Measurements from ENCODE around the gene GPRC6A. TPM values are rescaled to one million over a fixed set of nuclear protein-coding genes. Genes with fewer than 3 reads are reported as not detected.

The GPRC6A gene
- polyA plus RNA-seq, 3 donors: not detected

- Mint-ChIP-seq H3K4me3 (no peak overlapping the region), H3K36me3 (no peaks in the 10 kb centered on the region), H3K27me3 (ENCODE audit: low read depth in 3 of 3) (peaks cover 7 to 17% (median 13%) of the 10 kb centered on the region in 3 donors), H3K9me3 (no peaks in the 10 kb centered on the region), H3K4me1 (no peaks in the 10 kb centered on the region), H3K27ac (no peak overlapping the region)
- WGBS (ENCODE audit: insufficient coverage): 86% methylated on average over 1 of the region's 1 CpG
- intact Hi-C loops (cut with micrococcal nuclease): no loop called here
- H3K27ac ChIP-seq (ENCODE audit: low read depth in 1 of 2, low read length in 2 of 2): no peak overlapping the region
- no peaks in the 10 kb centered on the region for H3K36me3 ChIP-seq (replicated peaks in 1 of 2; ENCODE audit: control insufficient read depth in 1 of 2, insufficient read depth in 2 of 2, low read length in 2 of 2)
- H3K9ac ChIP-seq (ENCODE audit: insufficient read depth, low read length, poor library complexity, severe bottlenecking): no peak overlapping the region
- H3K79me2 ChIP-seq (ENCODE audit: insufficient read depth, low read length): no peaks in the 10 kb centered on the region
- no peak overlapping the region for H2AFZ ChIP-seq (ENCODE audit: insufficient read depth, low read depth, low read length, poor library complexity, severe bottlenecking)
- H3K4me1 ChIP-seq (ENCODE audit: control insufficient read depth in 1 of 2, insufficient read depth in 2 of 2, low read length in 2 of 2): no peaks in the 10 kb centered on the region
- no peaks in the 10 kb centered on the region for H4K20me1 ChIP-seq (ENCODE audit: insufficient read depth, low read length)
- TF ChIP-seq, protein P1, sequence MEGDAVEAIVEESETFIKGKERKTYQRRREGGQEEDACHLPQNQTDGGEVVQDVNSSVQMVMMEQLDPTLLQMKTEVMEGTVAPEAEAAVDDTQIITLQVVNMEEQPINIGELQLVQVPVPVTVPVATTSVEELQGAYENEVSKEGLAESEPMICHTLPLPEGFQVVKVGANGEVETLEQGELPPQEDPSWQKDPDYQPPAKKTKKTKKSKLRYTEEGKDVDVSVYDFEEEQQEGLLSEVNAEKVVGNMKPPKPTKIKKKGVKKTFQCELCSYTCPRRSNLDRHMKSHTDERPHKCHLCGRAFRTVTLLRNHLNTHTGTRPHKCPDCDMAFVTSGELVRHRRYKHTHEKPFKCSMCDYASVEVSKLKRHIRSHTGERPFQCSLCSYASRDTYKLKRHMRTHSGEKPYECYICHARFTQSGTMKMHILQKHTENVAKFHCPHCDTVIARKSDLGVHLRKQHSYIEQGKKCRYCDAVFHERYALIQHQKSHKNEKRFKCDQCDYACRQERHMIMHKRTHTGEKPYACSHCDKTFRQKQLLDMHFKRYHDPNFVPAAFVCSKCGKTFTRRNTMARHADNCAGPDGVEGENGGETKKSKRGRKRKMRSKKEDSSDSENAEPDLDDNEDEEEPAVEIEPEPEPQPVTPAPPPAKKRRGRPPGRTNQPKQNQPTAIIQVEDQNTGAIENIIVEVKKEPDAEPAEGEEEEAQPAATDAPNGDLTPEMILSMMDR (IDR thresholded peaks at IDR 0.05): no peak
- no peak overlapping the region for H3K4me2 ChIP-seq (replicated peaks; ENCODE audit: extremely low read depth, low read length, poor library complexity, severe bottlenecking)
- peaks cover 4 to 5% of the 10 kb centered on the region in 2 donors for H3K27me3 ChIP-seq (ENCODE audit: control insufficient read depth in 2 of 2, insufficient read depth in 2 of 2, low read length in 2 of 2)
- no peak for DNase-seq
- no peak overlapping the region for H3K4me3 ChIP-seq (replicated peaks in 1 of 3; ENCODE audit: low read depth in 2 of 3, low read length in 3 of 3)
- H3K9me3 ChIP-seq (replicated peaks in 1 of 2; ENCODE audit: control insufficient read depth in 1 of 2, insufficient read depth in 1 of 2, low read length in 2 of 2): no peaks in the 10 kb centered on the region
Measured at GRCh38 chr6:116772450-116772849, 56.4 kb downstream of the GPRC6A start.

DNA sequence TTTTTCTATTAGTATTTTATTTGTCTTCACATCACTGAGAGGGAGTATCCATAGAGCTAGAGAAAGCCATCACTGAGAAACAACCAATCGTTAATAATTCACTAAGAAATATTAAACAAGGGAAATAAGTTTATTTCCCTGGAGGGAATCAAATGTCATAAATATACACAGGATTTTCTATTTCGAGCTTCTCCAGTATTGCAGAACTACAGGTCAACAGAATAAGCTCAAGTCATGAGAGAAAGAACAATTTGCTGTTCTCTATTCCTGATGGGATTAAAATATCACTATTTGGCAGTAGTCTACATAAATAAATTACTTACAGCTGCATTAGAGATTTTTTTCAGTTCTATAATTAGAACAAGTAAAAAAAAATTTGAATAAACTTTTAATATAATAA is 61.2 kb downstream of the GPRC6A start:
- Mint-ChIP-seq H3K27me3 (ENCODE audit: low read depth in 3 of 3) (peaks cover 40 to 53% (median 52%) of the 10 kb centered on the region in 3 donors), H3K4me1 (peaks cover 12% of the 10 kb centered on the region), H3K36me3 (peaks cover 0 to 7% of the 10 kb centered on the region in 2 donors), H3K27ac (no peak overlapping the region), H3K4me3 (no peak overlapping the region), H3K9me3 (peaks cover 0 to 11% (median 7%) of the 10 kb centered on the region in 7 donors)
- H2AFZ ChIP-seq (ENCODE audit: insufficient read depth, low read depth, low read length, poor library complexity, severe bottlenecking): no peak overlapping the region
- no peak overlapping the region for H3K4me2 ChIP-seq (replicated peaks; ENCODE audit: extremely low read depth, low read length, poor library complexity, severe bottlenecking)
- no peaks in the 10 kb centered on the region for H4K20me1 ChIP-seq (ENCODE audit: insufficient read depth, low read length)
- H3K27ac ChIP-seq (ENCODE audit: low read depth in 1 of 2, low read length in 2 of 2): no peak overlapping the region
- no peak overlapping the region for H3K4me3 ChIP-seq (replicated peaks in 1 of 3; ENCODE audit: low read depth in 2 of 3, low read length in 3 of 3)
- peaks cover 6 to 8% of the 10 kb centered on the region in 2 donors for H3K4me1 ChIP-seq (ENCODE audit: control insufficient read depth in 1 of 2, insufficient read depth in 2 of 2, low read length in 2 of 2)
- peaks cover 0 to 27% of the 10 kb centered on the region in 2 donors for H3K9me3 ChIP-seq (replicated peaks in 1 of 2; ENCODE audit: control insufficient read depth in 1 of 2, insufficient read depth in 1 of 2, low read length in 2 of 2)
- H3K27me3 ChIP-seq (ENCODE audit: control insufficient read depth in 2 of 2, insufficient read depth in 2 of 2, low read length in 2 of 2): peaks cover 42 to 51% of the 10 kb centered on the region in 2 donors
- no peak for DNase-seq
- no peak overlapping the region for H3K9ac ChIP-seq (ENCODE audit: insufficient read depth, low read length, poor library complexity, severe bottlenecking)
- no peaks in the 10 kb centered on the region for H3K36me3 ChIP-seq (replicated peaks in 1 of 2; ENCODE audit: control insufficient read depth in 1 of 2, insufficient read depth in 2 of 2, low read length in 2 of 2)
- no CpG with 5 or more reads among the region's 2 CpGs for WGBS (ENCODE audit: insufficient coverage)
- TF ChIP-seq, protein P1 (IDR thresholded peaks at IDR 0.05): no peak
- intact Hi-C loops (cut with micrococcal nuclease): no loop called here
- H3K79me2 ChIP-seq (ENCODE audit: insufficient read depth, low read length): no peaks in the 10 kb centered on the region

Data from CD14-positive monocyte (primary cell).